GM23338 (cell line): Measurements from ENCODE around the gene HCLS1.

Source experiments
- CREB1 ChIP-seq: fragments of 250-450 bp; sonication (Bioruptor Pico); IDR thresholded peaks from 2 replicates; pipeline ENCODE4 v1.5.0; 2020; ENCODE audit warnings: low read depth, mild to moderate bottlenecking, moderate library complexity
- ETS1 ChIP-seq: IDR thresholded peaks from 2 replicates; pipeline ENCODE4 v1.6.1; 2016; ENCODE audit warnings: antibody characterized with exemption
- EZH2 ChIP-seq: fragments of 200-600 bp; sonication (generic); IDR thresholded peaks from one replicate; pipeline ENCODE4 v1.8.0; 2017; ENCODE audit warnings: antibody characterized with exemption, mild to moderate bottlenecking, low read depth; ENCODE audit not compliant: unreplicated experiment
- NANOG ChIP-seq: IDR thresholded peaks from 2 replicates; pipeline ENCODE4 v1.6.1; 2016; ENCODE audit warnings: antibody characterized with exemption, borderline replicate concordance
- POLR2AphosphoS5 ChIP-seq: IDR thresholded peaks from 2 replicates; pipeline ENCODE4 v1.6.1; 2016; ENCODE audit warnings: antibody characterized with exemption, low read depth
- ZNF331 ChIP-seq: fragments of 250-450 bp; sonication (Bioruptor Pico); IDR thresholded peaks from 2 replicates; pipeline ENCODE4 v1.5.0; 2020; ENCODE audit warnings: low read depth, mild to moderate bottlenecking, moderate library complexity
- TF ChIP-seq, protein P1 (sequence below), 2 experiments: fragments of 200-600 bp in 1 of 2; sonication (generic) in 1 of 2; conservative IDR thresholded peaks; 2 replicates each; pipeline versions ENCODE4 v1.5.1 to v1.6.1; 2016 to 2017; ENCODE audit warnings: antibody characterized with exemption in 2 of 2, low read depth in 2 of 2, mild to moderate bottlenecking in 2 of 2, moderate library complexity in 1 of 2
- TF ChIP-seq, protein P2 (sequence below): fragments of 250-450 bp; sonication (Bioruptor Pico); IDR thresholded peaks from 2 replicates; pipeline ENCODE4 v1.5.0; 2020; ENCODE audit warnings: mild to moderate bottlenecking, moderate library complexity

DNA sequence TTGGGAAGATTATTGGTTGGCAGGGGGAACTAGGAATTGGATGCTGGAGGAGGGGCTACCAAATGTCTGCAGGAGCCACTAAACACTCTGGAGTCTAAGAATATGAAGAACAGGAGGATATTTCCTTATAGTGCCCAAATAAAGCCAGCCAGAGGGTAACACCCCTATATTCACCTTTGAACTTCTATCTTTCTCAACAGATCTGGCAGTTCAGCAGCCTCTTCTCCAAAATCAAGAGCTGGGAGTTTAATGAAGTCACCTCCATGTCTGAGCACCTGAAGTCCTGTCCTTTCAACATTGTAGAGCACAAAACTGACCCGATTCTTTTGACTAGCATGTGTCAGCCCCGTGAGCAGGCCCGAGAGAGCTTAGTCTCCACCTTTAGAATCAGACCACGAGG lies 34.2 kb downstream of the HCLS1 start:
- TF ChIP-seq CREB1 (CRISPR knock-in tag) (no peak), EZH2 (no peak), ZNF331 (CRISPR knock-in tag) (no peak), NANOG (no peak), POLR2AphosphoS5 (no peak), ETS1 (no peak)
- TF ChIP-seq, protein P1, sequence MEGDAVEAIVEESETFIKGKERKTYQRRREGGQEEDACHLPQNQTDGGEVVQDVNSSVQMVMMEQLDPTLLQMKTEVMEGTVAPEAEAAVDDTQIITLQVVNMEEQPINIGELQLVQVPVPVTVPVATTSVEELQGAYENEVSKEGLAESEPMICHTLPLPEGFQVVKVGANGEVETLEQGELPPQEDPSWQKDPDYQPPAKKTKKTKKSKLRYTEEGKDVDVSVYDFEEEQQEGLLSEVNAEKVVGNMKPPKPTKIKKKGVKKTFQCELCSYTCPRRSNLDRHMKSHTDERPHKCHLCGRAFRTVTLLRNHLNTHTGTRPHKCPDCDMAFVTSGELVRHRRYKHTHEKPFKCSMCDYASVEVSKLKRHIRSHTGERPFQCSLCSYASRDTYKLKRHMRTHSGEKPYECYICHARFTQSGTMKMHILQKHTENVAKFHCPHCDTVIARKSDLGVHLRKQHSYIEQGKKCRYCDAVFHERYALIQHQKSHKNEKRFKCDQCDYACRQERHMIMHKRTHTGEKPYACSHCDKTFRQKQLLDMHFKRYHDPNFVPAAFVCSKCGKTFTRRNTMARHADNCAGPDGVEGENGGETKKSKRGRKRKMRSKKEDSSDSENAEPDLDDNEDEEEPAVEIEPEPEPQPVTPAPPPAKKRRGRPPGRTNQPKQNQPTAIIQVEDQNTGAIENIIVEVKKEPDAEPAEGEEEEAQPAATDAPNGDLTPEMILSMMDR (conservative IDR thresholded peaks at IDR 0.05; ENCODE audit: low read depth in 2 of 2) = no peak
- TF ChIP-seq, protein P2, sequence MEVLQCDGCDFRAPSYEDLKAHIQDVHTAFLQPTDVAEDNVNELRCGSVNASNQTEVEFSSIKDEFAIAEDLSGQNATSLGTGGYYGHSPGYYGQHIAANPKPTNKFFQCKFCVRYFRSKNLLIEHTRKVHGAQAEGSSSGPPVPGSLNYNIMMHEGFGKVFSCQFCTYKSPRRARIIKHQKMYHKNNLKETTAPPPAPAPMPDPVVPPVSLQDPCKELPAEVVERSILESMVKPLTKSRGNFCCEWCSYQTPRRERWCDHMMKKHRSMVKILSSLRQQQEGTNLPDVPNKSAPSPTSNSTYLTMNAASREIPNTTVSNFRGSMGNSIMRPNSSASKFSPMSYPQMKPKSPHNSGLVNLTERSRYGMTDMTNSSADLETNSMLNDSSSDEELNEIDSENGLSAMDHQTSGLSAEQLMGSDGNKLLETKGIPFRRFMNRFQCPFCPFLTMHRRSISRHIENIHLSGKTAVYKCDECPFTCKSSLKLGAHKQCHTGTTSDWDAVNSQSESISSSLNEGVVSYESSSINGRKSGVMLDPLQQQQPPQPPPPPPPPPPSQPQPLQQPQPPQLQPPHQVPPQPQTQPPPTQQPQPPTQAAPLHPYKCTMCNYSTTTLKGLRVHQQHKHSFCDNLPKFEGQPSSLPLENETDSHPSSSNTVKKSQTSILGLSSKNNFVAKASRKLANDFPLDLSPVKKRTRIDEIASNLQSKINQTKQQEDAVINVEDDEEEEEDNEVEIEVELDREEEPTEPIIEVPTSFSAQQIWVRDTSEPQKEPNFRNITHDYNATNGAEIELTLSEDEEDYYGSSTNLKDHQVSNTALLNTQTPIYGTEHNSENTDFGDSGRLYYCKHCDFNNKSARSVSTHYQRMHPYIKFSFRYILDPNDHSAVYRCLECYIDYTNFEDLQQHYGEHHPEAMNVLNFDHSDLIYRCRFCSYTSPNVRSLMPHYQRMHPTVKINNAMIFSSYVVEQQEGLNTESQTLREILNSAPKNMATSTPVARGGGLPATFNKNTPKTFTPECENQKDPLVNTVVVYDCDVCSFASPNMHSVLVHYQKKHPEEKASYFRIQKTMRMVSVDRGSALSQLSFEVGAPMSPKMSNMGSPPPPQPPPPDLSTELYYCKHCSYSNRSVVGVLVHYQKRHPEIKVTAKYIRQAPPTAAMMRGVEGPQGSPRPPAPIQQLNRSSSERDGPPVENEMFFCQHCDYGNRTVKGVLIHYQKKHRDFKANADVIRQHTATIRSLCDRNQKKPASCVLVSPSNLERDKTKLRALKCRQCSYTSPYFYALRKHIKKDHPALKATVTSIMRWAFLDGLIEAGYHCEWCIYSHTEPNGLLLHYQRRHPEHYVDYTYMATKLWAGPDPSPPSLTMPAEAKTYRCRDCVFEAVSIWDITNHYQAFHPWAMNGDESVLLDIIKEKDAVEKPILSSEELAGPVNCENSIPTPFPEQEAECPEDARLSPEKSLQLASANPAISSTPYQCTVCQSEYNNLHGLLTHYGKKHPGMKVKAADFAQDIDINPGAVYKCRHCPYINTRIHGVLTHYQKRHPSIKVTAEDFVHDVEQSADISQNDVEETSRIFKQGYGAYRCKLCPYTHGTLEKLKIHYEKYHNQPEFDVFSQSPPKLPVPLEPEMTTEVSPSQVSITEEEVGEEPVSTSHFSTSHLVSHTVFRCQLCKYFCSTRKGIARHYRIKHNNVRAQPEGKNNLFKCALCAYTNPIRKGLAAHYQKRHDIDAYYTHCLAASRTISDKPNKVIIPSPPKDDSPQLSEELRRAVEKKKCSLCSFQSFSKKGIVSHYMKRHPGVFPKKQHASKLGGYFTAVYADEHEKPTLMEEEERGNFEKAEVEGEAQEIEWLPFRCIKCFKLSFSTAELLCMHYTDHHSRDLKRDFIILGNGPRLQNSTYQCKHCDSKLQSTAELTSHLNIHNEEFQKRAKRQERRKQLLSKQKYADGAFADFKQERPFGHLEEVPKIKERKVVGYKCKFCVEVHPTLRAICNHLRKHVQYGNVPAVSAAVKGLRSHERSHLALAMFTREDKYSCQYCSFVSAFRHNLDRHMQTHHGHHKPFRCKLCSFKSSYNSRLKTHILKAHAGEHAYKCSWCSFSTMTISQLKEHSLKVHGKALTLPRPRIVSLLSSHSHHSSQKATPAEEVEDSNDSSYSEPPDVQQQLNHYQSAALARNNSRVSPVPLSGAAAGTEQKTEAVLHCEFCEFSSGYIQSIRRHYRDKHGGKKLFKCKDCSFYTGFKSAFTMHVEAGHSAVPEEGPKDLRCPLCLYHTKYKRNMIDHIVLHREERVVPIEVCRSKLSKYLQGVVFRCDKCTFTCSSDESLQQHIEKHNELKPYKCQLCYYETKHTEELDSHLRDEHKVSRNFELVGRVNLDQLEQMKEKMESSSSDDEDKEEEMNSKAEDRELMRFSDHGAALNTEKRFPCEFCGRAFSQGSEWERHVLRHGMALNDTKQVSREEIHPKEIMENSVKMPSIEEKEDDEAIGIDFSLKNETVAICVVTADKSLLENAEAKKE (CRISPR knock-in tag) = no peak
